CMK (cell line): ENCODE data around the gene MYORG.
"Not testable (repeated sequence)": the region's sequence is repeated elsewhere in the genome, so short reads cannot be mapped to it uniquely, and the experiment has no call there.

Experiments
- DNase-seq: peaks from one replicate; pipeline ENCODE4 v3.0.0-alpha.2; 2010; ENCODE audit warnings: low read depth

The MYORG gene

GRCh38 chr9:34368796-34369195 lies 7.9 kb downstream of the MYORG start:
- DNase-seq: not testable (repeated sequence)

DNA sequence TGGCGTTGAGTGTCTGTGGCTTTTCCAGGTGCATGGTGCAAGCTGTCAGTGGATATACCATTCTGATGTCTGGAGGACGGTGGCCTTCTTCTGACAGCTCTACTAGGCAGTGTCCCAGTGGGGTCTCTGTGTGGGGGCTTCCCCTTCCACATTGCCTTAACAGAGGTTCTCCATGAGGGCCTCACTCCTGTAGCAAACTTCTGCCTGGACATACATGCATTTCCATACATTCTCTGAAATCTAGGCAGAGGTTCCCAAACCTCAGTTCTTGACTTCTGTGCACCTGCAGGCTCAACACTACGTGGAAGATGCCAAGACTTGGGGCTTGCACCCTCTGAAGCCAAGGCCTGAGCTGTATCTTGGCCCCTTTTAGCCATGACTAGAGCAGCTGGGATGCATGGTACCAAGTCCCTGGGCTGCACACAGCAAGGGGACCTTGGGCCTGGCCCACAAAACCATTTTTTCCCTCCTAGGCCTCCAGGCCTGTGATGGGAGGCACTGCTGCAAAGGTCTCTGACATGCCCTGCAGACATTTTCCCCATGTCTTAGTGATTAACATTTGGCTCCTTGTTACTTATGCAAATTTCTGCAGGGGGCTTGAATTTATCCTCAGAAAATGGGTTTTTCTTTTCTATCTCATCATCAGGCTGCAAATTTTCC lies 8.8 kb downstream of the MYORG start:
- DNase-seq: not testable (repeated sequence)

- DNase-seq: no peak
These were observed 10.3 kb downstream of the MYORG start for GRCh38 chr9:34366365-34366764.

DNA sequence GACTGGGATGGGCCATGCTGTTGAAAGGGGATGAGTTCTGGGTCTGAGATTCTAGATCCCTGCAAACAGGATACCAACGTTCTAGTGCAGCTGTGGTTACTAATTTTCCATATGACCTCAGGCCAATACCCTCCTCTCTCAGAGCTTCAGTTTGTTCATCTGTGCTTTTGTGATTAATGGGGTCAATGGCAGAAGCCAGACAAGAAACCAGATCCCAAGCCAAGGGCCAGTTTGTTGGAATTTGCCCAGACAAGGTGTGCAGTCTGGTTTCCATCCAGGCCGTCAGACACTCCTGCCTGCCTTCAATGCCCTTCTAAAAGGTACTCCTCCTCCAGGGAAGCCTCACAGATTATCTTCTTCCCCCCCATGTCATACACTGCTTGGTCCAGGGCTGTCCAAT lies 11.4 kb downstream of the MYORG start:
- no peak for DNase-seq

- no peak for DNase-seq
These were observed 12.9 kb downstream of the MYORG start for GRCh38 chr9:34363619-34364351.

GRCh38 chr9:34362614-34363214 lies 14.0 kb downstream of the MYORG start:
- no peak for DNase-seq

GRCh38 chr9:34352957-34353356 lies 23.7 kb downstream of the MYORG start:
- not testable (repeated sequence) for DNase-seq

DNA sequence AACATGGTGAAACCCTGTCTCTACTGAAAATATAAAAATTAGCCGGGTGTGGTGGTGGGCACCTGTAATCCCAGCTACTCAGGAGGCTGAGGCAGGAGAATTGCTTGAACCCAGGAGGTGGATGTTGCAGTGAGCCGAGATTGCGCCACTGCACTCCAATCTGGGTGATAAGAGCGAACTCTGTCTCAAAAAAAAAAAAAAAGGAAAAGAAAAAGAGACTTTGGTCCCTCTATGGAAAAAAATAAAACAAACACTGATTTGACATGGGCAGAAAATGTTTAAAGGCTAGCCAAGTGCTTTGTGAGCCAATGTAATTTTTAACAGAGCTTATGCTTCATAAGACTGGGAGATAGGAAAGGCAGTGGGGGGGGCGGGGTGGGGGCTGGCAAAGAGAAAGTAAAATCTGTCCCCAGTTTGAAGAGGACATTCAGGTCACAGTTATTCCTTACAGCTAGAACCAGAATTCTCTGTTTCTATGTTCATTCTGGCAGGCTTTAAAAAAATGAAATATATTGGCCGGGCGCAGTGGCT lies 24.5 kb downstream of the MYORG start:
- not testable (repeated sequence) for DNase-seq

GRCh38 chr9:34349324-34349723 lies 27.4 kb downstream of the MYORG start:
- no peak for DNase-seq

DNA sequence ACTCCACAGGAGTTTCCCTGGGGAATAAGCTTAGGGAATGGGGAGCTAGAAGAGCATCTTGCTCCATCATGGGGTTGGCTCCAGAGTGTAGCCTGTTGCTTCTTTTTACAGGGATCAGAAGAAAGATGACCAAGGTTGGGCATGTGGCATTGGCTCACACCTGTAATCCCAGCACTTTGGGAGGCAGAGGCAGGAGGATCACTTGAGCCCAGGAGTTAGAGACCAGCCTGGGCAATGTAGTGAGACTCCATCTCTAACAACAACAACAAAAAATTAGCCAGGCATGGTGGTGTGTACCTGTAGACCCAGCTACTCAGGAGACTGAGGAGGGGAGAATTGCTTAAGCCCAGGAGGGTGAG lies 28.9 kb downstream of the MYORG start:
- DNase-seq: no peak

GRCh38 chr9:34346873-34347799 lies 29.6 kb downstream of the MYORG start:
- no peak for DNase-seq

DNA sequence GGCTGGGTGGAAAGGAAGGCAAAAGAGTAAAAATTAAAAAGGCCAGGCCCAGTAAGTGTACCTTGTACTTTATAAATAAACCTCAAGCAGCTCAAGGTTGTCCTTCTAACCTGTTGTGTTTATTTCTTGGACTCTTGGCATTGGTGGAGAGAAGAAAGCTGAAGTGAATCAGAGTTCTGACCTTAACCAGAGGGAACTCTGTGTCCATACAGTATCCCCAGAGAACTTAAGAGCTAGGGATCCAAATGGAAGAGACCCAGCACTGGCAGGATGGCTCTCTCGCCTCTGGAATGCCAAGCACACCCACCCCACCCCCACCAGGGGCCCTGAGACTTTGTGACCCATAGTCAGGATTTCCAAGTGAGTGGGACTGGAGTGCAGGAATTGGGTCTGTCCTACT lies 33.1 kb downstream of the MYORG start:
- no peak for DNase-seq

DNA sequence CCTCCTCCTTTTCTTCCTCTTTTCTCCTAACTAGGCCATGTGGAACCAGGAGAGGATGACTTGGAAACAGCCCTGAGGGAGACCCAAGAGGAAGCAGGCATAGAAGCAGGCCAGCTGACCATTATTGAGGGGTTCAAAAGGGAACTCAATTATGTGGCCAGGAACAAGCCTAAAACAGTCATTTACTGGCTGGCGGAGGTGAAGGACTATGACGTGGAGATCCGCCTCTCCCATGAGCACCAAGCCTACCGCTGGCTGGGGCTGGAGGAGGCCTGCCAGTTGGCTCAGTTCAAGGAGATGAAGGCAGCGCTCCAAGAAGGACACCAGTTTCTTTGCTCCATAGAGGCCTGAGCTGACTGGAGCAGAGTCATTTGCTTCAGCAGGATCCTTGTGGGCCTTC lies 33.6 kb downstream of the MYORG start:
- DNase-seq: no peak

- DNase-seq: no peak
These were observed 34.9 kb downstream of the MYORG start for GRCh38 chr9:34341659-34342295.

GRCh38 chr9:34338665-34339385 lies 37.9 kb downstream of the MYORG start:
- DNase-seq: no peak

DNA sequence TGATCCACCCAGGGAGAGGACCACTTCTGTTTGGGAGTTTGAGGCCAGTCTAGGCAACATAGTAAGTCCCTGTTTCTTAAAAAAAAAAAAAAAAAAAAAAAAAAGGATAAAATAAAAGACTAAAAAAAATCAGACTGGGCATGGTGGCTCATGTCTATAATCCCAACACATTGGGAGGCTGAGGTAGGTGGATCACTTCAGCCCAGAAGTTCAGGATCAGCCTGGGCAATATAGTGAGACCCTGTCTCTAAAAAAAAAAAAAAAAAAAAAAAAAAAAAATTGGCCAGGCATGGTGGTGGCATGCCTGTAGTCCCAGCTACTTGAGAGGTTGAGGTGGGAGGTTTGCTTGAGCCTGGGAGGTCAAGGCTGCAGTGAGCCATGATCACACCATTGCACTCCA lies 38.6 kb downstream of the MYORG start:
- not testable (repeated sequence) for DNase-seq

GRCh38 chr9:34337403-34337802 lies 39.3 kb downstream of the MYORG start:
- no peak for DNase-seq

DNA sequence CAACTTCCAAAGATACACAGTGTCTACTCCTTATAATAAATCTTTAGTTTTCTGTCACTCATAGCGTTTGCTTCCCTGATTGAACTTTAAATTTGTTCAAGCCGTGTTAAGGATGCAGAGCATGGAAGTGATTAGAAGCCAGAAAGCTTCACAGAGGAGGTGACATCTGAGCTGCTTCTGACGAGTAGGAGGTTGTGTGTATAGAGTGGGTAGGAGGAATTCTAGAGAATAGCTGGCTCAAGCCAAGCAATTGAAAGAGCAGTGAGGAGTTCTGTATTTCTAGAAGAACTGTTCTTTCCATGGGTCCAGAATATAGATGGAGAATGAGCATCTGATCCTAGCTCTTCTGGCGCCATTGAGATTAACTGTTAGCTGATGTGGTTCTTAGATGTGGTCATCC lies 41.3 kb downstream of the MYORG start:
- no peak for DNase-seq

DNA sequence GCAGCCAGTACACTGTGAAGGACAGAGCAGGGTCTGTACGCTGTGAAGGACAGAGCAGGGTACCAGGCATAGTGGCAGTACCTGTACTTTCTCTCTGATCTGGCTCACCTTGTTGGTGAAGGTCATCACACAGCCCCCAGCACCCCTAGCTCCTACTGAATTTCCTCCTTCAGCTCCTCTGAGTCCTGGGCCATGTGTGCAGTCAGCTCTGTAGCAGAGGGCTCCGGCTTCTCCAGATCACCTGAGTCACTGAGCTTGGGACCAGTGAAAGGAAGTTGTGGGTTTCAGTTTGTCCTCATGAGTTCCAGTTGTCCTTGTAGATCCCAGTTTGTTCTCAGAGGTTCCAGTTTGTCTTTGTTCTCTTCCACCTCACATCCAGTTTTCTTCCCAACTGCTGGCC lies 41.8 kb downstream of the MYORG start:
- DNase-seq: no peak

GRCh38 chr9:34334337-34334824 lies 42.3 kb downstream of the MYORG start:
- DNase-seq: no peak

DNA sequence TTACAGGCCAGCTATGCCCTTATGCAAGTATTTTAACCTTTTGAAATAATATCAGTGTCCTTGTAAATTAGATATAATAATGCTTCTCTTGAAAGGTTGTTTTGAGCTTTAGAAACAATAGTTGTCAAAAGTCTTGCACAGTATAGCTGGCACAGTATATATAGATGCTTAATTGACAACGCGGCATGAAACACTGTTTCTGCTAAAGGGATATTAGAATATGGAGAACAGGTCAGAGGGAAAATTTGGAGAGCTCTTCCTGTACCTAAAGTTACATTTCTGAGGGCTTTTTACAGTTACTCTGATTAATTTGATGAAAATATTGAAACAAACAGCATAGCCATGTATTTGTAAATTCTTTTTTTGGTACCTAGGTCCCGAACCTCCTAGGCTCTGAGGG lies 42.9 kb downstream of the MYORG start:
- DNase-seq: no peak
